ENCODE results near the gene DENND2C.
A peak's percentile ranks its signal among the peaks of the same experiment; 100 is the strongest.
"Not testable (repeated sequence)": the region's sequence is repeated elsewhere in the genome, so short reads cannot be mapped to it uniquely, and the experiment has no call there.

The DENND2C gene

GRCh38 chr1:114595602-114596001 is 74.2 kb downstream of the DENND2C start:
- DNase-seq, result no peak

- no peak for DNase-seq
These were observed 75.8 kb downstream of the DENND2C start for GRCh38 chr1:114594046-114594445.

- no peak for DNase-seq
These were observed 80.7 kb downstream of the DENND2C start for GRCh38 chr1:114589122-114589521.

GRCh38 chr1:114588196-114588689 is 81.6 kb downstream of the DENND2C start:
- no peak for DNase-seq

- no peak for DNase-seq
These were observed 82.5 kb downstream of the DENND2C start for GRCh38 chr1:114587203-114587991.

- DNase-seq, result no peak
These were observed 83.3 kb downstream of the DENND2C start for GRCh38 chr1:114586513-114587047.

GRCh38 chr1:114585231-114585630 is 84.6 kb downstream of the DENND2C start:
- no peak for DNase-seq

- peak; percentile 95 for DNase-seq
These were observed 88.2 kb downstream of the DENND2C start, which contains the start of gene BCAS2 for GRCh38 chr1:114581335-114582287. TSS of gene BCAS2 (minus strand) at chr1:114581615. CDS start at chr1:114581591, 24 bp downstream.

- DNase-seq, result no peak
These were observed 95.5 kb downstream of the DENND2C start for GRCh38 chr1:114574365-114574764.

GRCh38 chr1:114564141-114564540 is 105.7 kb downstream of the DENND2C start:
- DNase-seq, result no peak

- not testable (repeated sequence) for DNase-seq
These were observed 106.8 kb downstream of the DENND2C start for GRCh38 chr1:114562978-114563510.

GRCh38 chr1:114561333-114561732 is 108.5 kb downstream of the DENND2C start:
- no peak for DNase-seq

- DNase-seq, result no peak
These were observed 110.5 kb downstream of the DENND2C start for GRCh38 chr1:114559356-114559755.

GRCh38 chr1:114558544-114558943 is 111.3 kb downstream of the DENND2C start:
- DNase-seq, result no peak

GRCh38 chr1:114554577-114554976 is 115.3 kb downstream of the DENND2C start:
- DNase-seq, result no peak

- no peak for DNase-seq
These were observed 117.7 kb downstream of the DENND2C start for GRCh38 chr1:114552106-114552639.

GRCh38 chr1:114551400-114551799 is 118.4 kb downstream of the DENND2C start:
- no peak for DNase-seq

GRCh38 chr1:114550336-114550735 is 119.5 kb downstream of the DENND2C start:
- no peak for DNase-seq

GRCh38 chr1:114549137-114549536 is 120.7 kb downstream of the DENND2C start:
- DNase-seq, result no peak

GRCh38 chr1:114547076-114547475 is 122.8 kb downstream of the DENND2C start:
- DNase-seq, result no peak

- no peak for DNase-seq
These were observed 124.1 kb downstream of the DENND2C start for GRCh38 chr1:114545796-114546195.

- DNase-seq, result no peak
These were observed 124.5 kb downstream of the DENND2C start for GRCh38 chr1:114545315-114545714.

- no peak for DNase-seq
These were observed 129.0 kb downstream of the DENND2C start for GRCh38 chr1:114540821-114541220.

Measured in DMS79 (cell line).